Smooth muscle cell of bladder (primary cell): ENCODE measurements around the gene TXNRD1. TPM values are rescaled to one million over a fixed set of nuclear protein-coding genes. Genes with fewer than 3 reads are reported as not detected.

ENCODE experiments used
- total RNA-seq: library from RNA; depleted of rRNA; stranded (reverse); fragments of >200 nt; gene quantifications from 2 replicates; pipeline ENCODE4 v1.2.3, GENCODE V29; 2014

TXNRD1 gene
- total RNA-seq: 703 and 1,091 TPM in 2 replicates

GRCh38 chr12:104215638-104216297, at the start of gene TXNRD1:
TSS of gene TXNRD1 (plus strand) at chr12:104215779. CDS start at chr12:104215803, 24 bp downstream.

GRCh38 chr12:104303538-104304151, 88.1 kb downstream of the TXNRD1 start, which contains the start of gene EID3:
TSS of gene EID3 (plus strand) at chr12:104303739. CDS start at chr12:104303935, 196 bp downstream.

Other genes with a start within 250 kb of the TXNRD1 start
- 14.9 and 19.1 TPM in 2 replicates for gene TDG, start 249.9 kb upstream of the TXNRD1 start, total RNA-seq
- 56.2 and 75.8 TPM in 2 replicates for gene GLT8D2, start 165.6 kb upstream of the TXNRD1 start, total RNA-seq
- gene HCFC2, start 151.2 kb upstream of the TXNRD1 start, total RNA-seq: 22.5 and 24.0 TPM in 2 replicates
- 25.7 and 36.1 TPM in 2 replicates for gene NFYB, start 77.6 kb upstream of the TXNRD1 start, total RNA-seq
- 7.1 and 12.3 TPM in 2 replicates for gene EID3, start 88.0 kb downstream of the TXNRD1 start, total RNA-seq
- 2.4 and 3.6 TPM in 2 replicates for gene CHST11, start 241.2 kb downstream of the TXNRD1 start, total RNA-seq